Ishikawa (cell line): ENCODE results near the gene C5orf63.

ENCODE experiments used
- CEBPB ChIP-seq: IDR thresholded peaks from 2 replicates; pipeline ENCODE4 v1.6.1; 2012
- EGR1 ChIP-seq: IDR thresholded peaks from 2 replicates; pipeline ENCODE4 v1.6.1; 2012
- EP300 ChIP-seq: IDR thresholded peaks from 2 replicates; pipeline ENCODE4 v1.6.1; 2012; ENCODE audit warnings: borderline replicate concordance
- MAX ChIP-seq: IDR thresholded peaks from 2 replicates; pipeline ENCODE4 v1.6.1; 2012
- RAD21 ChIP-seq: IDR thresholded peaks from 2 replicates; pipeline ENCODE4 v1.6.1; 2012; ENCODE audit warnings: low read depth

GRCh38 chr5:127011961-127012644 lies 61.2 kb downstream of the C5orf63 start:
- TF ChIP-seq CEBPB (no peak), EP300 (no peak), RAD21 (no peak), MAX (no peak), EGR1 (no peak)
